GM12873 (cell line): Measurements from ENCODE around the gene MRPL55.

Experiments used
- CTCF ChIP-seq: IDR thresholded peaks from 2 replicates; pipeline ENCODE4 v1.5.1; 2012; ENCODE audit warnings: low read depth, mild to moderate bottlenecking, moderate library complexity, low read length, control low read depth; ENCODE audit not compliant: insufficient read depth; ENCODE audit errors: missing control alignments

MRPL55 gene

GRCh38 chr1:228079601-228080263 lies 29.4 kb downstream of the MRPL55 start:
- TF ChIP-seq CTCF: no peak

GRCh38 chr1:228079013-228079412 lies 30.1 kb downstream of the MRPL55 start:
- no peak for TF ChIP-seq CTCF

GRCh38 chr1:228077565-228078330 lies 31.4 kb downstream of the MRPL55 start:
- no peak for TF ChIP-seq CTCF

- TF ChIP-seq CTCF: no peak
These were observed 32.2 kb downstream of the MRPL55 start for GRCh38 chr1:228076796-228077430.

GRCh38 chr1:228075801-228076271 lies 33.3 kb downstream of the MRPL55 start:
- TF ChIP-seq CTCF: no peak

- TF ChIP-seq CTCF: no peak
These were observed 34.0 kb downstream of the MRPL55 start for GRCh38 chr1:228074954-228075730.

- no peak for TF ChIP-seq CTCF
These were observed 35.1 kb downstream of the MRPL55 start for GRCh38 chr1:228073857-228074545.
